Cerebellar nuclear complex (tissue), 1 donor: ENCODE measurements around the gene CACNB1.
A peak's percentile ranks its signal among the peaks of the same experiment; 100 is the strongest.
"Not testable (repeated sequence)": the region's sequence is repeated elsewhere in the genome, so short reads cannot be mapped to it uniquely, and the experiment has no call there.

Experiments used
- DNase-seq, 2 experiments: peaks; one replicate each; lab custom pipeline; 2025; lab: John Stamatoyannopoulos, UW

The CACNB1 gene

GRCh38 chr17:39174920-39175694 lies 22.4 kb downstream of the CACNB1 start:
- no peak for DNase-seq

- DNase-seq: no peak
Observed at GRCh38 chr17:39173526-39174274, 23.8 kb downstream of the CACNB1 start.

- no peak for DNase-seq
Observed at GRCh38 chr17:39173080-39173479, 24.4 kb downstream of the CACNB1 start.

- DNase-seq: no peak
Observed at GRCh38 chr17:39171933-39172332, 25.5 kb downstream of the CACNB1 start.

- no peak for DNase-seq
Observed at GRCh38 chr17:39170558-39170957, 26.9 kb downstream of the CACNB1 start.

- no peak for DNase-seq
Observed at GRCh38 chr17:39170109-39170508, 27.4 kb downstream of the CACNB1 start.

GRCh38 chr17:39169518-39169917 lies 28.0 kb downstream of the CACNB1 start:
- no peak for DNase-seq

GRCh38 chr17:39169101-39169500 lies 28.4 kb downstream of the CACNB1 start:
- DNase-seq: no peak

GRCh38 chr17:39168503-39168902 lies 29.0 kb downstream of the CACNB1 start:
- DNase-seq: not testable (repeated sequence)

GRCh38 chr17:39167476-39167875 lies 30.0 kb downstream of the CACNB1 start:
- no peak for DNase-seq

- no peak for DNase-seq
Observed at GRCh38 chr17:39166437-39167335, 30.8 kb downstream of the CACNB1 start.

- DNase-seq: no peak
Observed at GRCh38 chr17:39165841-39166349, 31.6 kb downstream of the CACNB1 start, which contains the start of gene ARL5C. TSS of gene ARL5C (minus strand) at chr17:39166161. CDS start at chr17:39165760, 401 bp downstream.

GRCh38 chr17:39165178-39165840 lies 32.2 kb downstream of the CACNB1 start:
- no peak for DNase-seq

GRCh38 chr17:39164675-39165143 lies 32.8 kb downstream of the CACNB1 start:
- no peak for DNase-seq

- no peak for DNase-seq
Observed at GRCh38 chr17:39161962-39162361, 35.5 kb downstream of the CACNB1 start.

GRCh38 chr17:39158623-39159022 lies 38.8 kb downstream of the CACNB1 start:
- no peak for DNase-seq

GRCh38 chr17:39156491-39156890 lies 41.0 kb downstream of the CACNB1 start:
- DNase-seq: no peak

- no peak for DNase-seq
Observed at GRCh38 chr17:39155654-39156053, 41.8 kb downstream of the CACNB1 start.

- peak; percentile 21 to 86 for DNase-seq
Observed at GRCh38 chr17:39153599-39154051, 43.8 kb downstream of the CACNB1 start.

GRCh38 chr17:39151943-39152818 lies 45.3 kb downstream of the CACNB1 start:
- DNase-seq: no peak
